ENCODE results near the gene CD22. TPM values are rescaled to one million over a fixed set of nuclear protein-coding genes. Genes with fewer than 3 reads are reported as not detected.
A peak's percentile ranks its signal among the peaks of the same experiment; 100 is the strongest.

The CD22 gene
- total and polyA plus RNA-seq, 10 of the 15 experiments (the other 5 are each of a cell fraction or from before 2014, with no cell fraction given), result 23.0 to 344 (median 181) TPM

- TF ChIP-seq HDGF (IDR thresholded peaks at IDR 0.05), result peak; percentile 94
- TF ChIP-seq ZBTB33 (IDR thresholded peaks at IDR 0.05), result peak; percentile 99
- no peak for TF ChIP-seq KDM1A (IDR thresholded peaks at IDR 0.05; ENCODE audit: borderline replicate concordance)
- TF ChIP-seq E2F4 (IDR thresholded peaks at IDR 0.05; ENCODE audit: low read depth, low read length), result no peak
- TF ChIP-seq CBX3 (IDR thresholded peaks at IDR 0.05; ENCODE audit: borderline replicate concordance, low read depth), result no peak
- no peak for TF ChIP-seq MTA3 (IDR thresholded peaks at IDR 0.05; ENCODE audit: borderline replicate concordance, low read length)
- TF ChIP-seq POLR2AphosphoS5 (IDR thresholded peaks at IDR 0.05; ENCODE audit: low read length), result no peak
- TF ChIP-seq ZNF24 (IDR thresholded peaks at IDR 0.05), result no peak
- TF ChIP-seq IRF4 (IDR thresholded peaks at IDR 0.05; ENCODE audit: low read depth, low read length), result 0 out of 2 replicates have a peak, but pooled peaks have one; percentile 4
- no peak for TF ChIP-seq JUNB (IDR thresholded peaks at IDR 0.05)
- TF ChIP-seq NBN (IDR thresholded peaks at IDR 0.05), result peak; percentile 95
- peak; percentile 30 for TF ChIP-seq SMAD1 (IDR thresholded peaks at IDR 0.05; ENCODE audit: low read depth, partially characterized antibody)
- peak; percentile 46; the same call in 1 of the 2 replicates for TF ChIP-seq IRF5 (IDR thresholded peaks at IDR 0.05; ENCODE audit: borderline replicate concordance)
These were observed 32.1 kb upstream of the CD22 start (continued) for GRCh38 chr19:35296644-35297514.
